Measurements from ENCODE around the gene TPST1.

GRCh38 chr7:66348531-66348930 is 143.4 kb downstream of the TPST1 start:
- TF ChIP-seq CTCF (IDR thresholded peaks at IDR 0.05) (no peak), POLR2A (IDR thresholded peaks at IDR 0.05) (no peak), POLR2AphosphoS5 (IDR thresholded peaks at IDR 0.05) (no peak)
